C4-2B (cell line): ENCODE data around the gene PPP4C.

Experiments used
- CTCF ChIP-seq: fragments of 450-650 bp; conservative IDR thresholded peaks from 2 replicates; pipeline ENCODE4 v1.5.1; 2017; ENCODE audit warnings: mild to moderate bottlenecking
- ZFX ChIP-seq: fragments of 450-650 bp; IDR thresholded peaks from 2 replicates; pipeline ENCODE4 v1.6.1; 2017

- TF ChIP-seq CTCF (no peak), ZFX (no peak)
These were observed 19.6 kb downstream of the PPP4C start for GRCh38 chr16:30095166-30096078.
